ENCODE data around the gene PURB. TPM values are rescaled to one million over a fixed set of nuclear protein-coding genes. Genes with fewer than 3 reads are reported as not detected.

PURB gene
- total RNA-seq, 2 donors from 2014 or later, result 10.5 to 10.9 TPM

- Histone ChIP-seq H3K27me3 (no peaks in the 10 kb centered on the region), H3K27ac (no peak overlapping the region), H3K9me3 (no peaks in the 10 kb centered on the region), H3K36me3 (replicated peaks in 1 of 2; ENCODE audit: insufficient read depth in 1 of 2, low read depth in 2 of 2) (no peaks in the 10 kb centered on the region), H3K4me3 (no peak overlapping the region), H3K4me1 (peaks cover 28% of the 10 kb centered on the region)
- ATAC-seq (no peak), DNase-seq (no peak)
- no peak for TF ChIP-seq POLR2A (IDR thresholded peaks at IDR 0.05)
- TF ChIP-seq CTCF (IDR thresholded peaks at IDR 0.05), result no peak
- intact Hi-C loops (cut with DNase I), result no loop called here
- WGBS, 2 donors, result 82% methylated on average over 5 of the region's 5 CpGs
Measured at GRCh38 chr7:44889086-44889781, 3.9 kb upstream of the PURB start.

- ATAC-seq (no peak), DNase-seq (no peak)
- no peak for TF ChIP-seq POLR2A (IDR thresholded peaks at IDR 0.05)
- TF ChIP-seq CTCF (IDR thresholded peaks at IDR 0.05), result no peak
- H3K36me3 ChIP-seq (replicated peaks in 1 of 2; ENCODE audit: insufficient read depth in 1 of 2, low read depth in 2 of 2), result no peaks in the 10 kb centered on the region
- no peak overlapping the region for H3K4me3 ChIP-seq
- H3K9me3 ChIP-seq, result no peaks in the 10 kb centered on the region
- H3K27me3 ChIP-seq, result no peaks in the 10 kb centered on the region
- intact Hi-C loops (cut with DNase I), result no loop called here
- peaks cover 34% of the 10 kb centered on the region for H3K4me1 ChIP-seq
- H3K27ac ChIP-seq, result no peak overlapping the region
- WGBS, 2 donors, result 84 to 88% methylated on average over 6 of the region's 6 CpGs
Measured at GRCh38 chr7:44887293-44887692, 2.0 kb upstream of the PURB start.

GRCh38 chr7:44884621-44885393, 523 bp downstream of the PURB start:
- peaks cover 58% of the 10 kb centered on the region for H3K4me1 ChIP-seq
- WGBS, 2 donors, result 0 to 1% methylated on average over 2 to 99 of the region's 107 CpGs
- intact Hi-C loops (cut with DNase I), result no loop called here
- H3K4me3 ChIP-seq, result peak overlapping the region; percentile 89 to 94
- H3K27me3 ChIP-seq, result no peaks in the 10 kb centered on the region
- no peaks in the 10 kb centered on the region for H3K36me3 ChIP-seq (replicated peaks in 1 of 2; ENCODE audit: insufficient read depth in 1 of 2, low read depth in 2 of 2)
- no peaks in the 10 kb centered on the region for H3K9me3 ChIP-seq
- peak in 2 of 3 donors; percentile 35 to 46 for TF ChIP-seq POLR2A (IDR thresholded peaks at IDR 0.05)
- no peak for TF ChIP-seq CTCF (IDR thresholded peaks at IDR 0.05)
- peak; percentile 51 to 53 (median 52) for DNase-seq
- peak; percentile 35 for ATAC-seq
- peak overlapping the region; percentile 92 to 99 (median 95) for H3K27ac ChIP-seq

- 24% methylated on average over 23 to 24 of the region's 24 CpGs for WGBS, 2 donors
- intact Hi-C loops (cut with DNase I), result no loop called here
Measured at GRCh38 chr7:44883961-44884620, 1.2 kb downstream of the PURB start.

More at GRCh38 chr7:44883961-44884620, 1.2 kb downstream of the PURB start:
- TF ChIP-seq POLR2A (IDR thresholded peaks at IDR 0.05), result no peak
- TF ChIP-seq CTCF (IDR thresholded peaks at IDR 0.05), result no peak
- peaks cover 60% of the 10 kb centered on the region for H3K4me1 ChIP-seq
- no peaks in the 10 kb centered on the region for H3K9me3 ChIP-seq
- H3K36me3 ChIP-seq (replicated peaks in 1 of 2; ENCODE audit: insufficient read depth in 1 of 2, low read depth in 2 of 2), result no peaks in the 10 kb centered on the region
- no peaks in the 10 kb centered on the region for H3K27me3 ChIP-seq
- ATAC-seq (no peak), DNase-seq (no peak)
- peak overlapping the region in 3 of 4 donors; percentile 92 to 99 (median 98) for H3K27ac ChIP-seq
- H3K4me3 ChIP-seq, result peak overlapping the region; percentile 89 to 94
